ENCODE results near the gene GAS2. TPM values are rescaled to one million over a fixed set of nuclear protein-coding genes. Genes with fewer than 3 reads are reported as not detected.
A peak's percentile ranks its signal among the peaks of the same experiment; 100 is the strongest.

Gene GAS2
- total RNA-seq, 1 donor from 2014 or later = 2.1 TPM

DNA sequence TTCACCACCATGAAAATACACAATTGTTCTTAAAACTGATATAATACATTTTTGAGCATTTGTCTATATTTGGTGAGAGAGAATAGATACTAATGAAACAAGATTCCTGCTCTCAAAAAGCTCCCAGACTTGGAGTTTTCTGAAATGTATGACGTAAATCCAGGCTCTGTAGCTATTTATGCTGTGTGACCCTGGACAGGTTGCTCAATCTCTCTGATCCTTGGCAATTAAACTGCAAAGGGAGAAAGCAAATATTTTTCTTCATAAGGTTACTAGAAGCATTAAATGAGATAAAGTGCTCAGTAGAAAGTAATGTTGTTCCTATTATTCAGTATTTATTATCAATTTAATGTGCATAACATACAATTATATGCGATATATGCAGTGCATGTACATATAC is 120.6 kb downstream of the GAS2 start:
- no peak for DNase-seq (ENCODE audit: low read depth)

DNA sequence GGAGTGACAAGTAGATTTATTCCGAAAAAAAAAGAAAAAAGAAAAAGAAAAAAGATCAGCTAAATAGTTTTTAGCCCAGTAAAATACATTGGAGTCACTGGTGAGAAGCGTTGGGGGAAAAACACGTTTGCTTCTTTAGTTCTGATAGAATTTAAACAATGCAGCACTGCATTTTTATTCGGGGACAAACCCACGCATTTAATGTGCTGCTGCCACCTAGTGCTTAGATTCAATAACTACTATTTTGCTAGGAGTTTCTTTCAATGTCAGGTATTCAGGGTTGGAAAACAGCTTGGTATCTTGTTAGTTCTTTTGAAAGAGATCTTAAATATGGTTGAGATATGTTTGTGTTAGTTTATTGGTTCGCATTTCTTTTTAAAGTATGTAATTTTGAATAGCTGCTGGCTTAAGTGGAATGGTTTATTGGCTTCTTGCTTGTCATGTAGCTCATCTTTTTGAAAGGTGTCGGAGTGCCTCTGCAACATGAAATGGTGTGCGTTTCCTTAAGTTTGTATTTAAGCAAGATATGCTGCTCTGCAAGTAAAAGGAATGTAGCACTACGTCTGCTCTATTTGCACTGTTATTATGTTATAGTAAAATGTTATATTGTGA is 121.2 kb downstream of the GAS2 start:
- DNase-seq (ENCODE audit: low read depth) = peak; percentile 56

DNA sequence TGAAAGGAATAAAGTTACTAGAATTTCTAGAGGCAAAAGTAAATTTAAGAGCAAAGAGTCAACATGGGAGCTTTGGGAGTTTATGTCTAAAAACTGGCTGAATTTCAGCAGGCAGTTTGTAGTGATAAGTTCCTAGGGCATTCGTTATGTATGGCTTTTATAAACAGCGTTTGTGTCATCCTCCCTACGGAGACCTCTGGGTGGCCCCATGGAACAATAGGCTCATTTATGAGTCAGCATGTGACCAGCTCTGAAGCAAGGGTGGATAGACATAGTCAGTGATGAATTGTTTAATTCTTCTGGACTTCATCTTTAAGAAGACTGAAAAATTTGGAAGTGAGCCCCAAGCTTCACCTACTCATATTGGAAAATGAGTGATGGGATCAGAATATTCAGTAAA is 126.1 kb downstream of the GAS2 start:
- DNase-seq (ENCODE audit: low read depth) = peak; percentile 7

DNA sequence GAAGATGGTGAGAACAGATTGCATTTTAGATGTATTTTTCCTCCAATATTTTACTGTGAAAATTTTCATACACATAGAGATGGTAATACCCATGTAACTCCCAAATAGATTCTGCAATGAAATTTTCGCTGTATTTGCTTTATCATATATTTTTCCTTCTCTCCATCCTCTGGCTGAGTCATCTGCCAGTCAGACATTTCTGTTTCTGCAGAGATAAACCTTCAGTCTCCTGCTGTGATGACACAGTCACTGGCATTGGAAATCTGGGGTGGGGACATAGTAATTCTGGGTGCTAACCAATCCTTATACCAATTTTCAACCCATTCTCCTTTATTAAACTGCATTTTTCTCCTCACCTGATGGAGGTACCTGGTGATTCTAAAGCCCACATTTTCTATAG is 129.5 kb downstream of the GAS2 start:
- no peak for DNase-seq (ENCODE audit: low read depth)

DNA sequence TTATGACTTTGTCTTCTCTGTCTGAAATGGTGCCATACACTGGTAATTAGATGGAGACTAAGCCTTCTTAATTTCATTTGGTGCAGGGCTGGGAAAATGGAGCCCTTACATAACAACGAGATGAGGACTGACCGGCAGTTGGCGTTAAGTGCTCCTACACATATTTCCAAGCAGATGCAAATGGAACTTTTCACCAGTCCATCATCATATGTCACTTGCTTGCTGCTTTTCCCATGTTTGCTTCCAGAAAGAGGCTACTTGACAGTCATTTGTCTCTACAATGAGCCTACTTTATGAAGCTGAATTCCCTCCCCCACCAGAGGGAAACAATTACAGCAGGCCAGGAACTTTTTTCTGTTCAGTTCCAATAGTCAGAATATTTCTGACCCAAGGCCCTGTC is 130.6 kb downstream of the GAS2 start:
- no peak for DNase-seq (ENCODE audit: low read depth)

DNA sequence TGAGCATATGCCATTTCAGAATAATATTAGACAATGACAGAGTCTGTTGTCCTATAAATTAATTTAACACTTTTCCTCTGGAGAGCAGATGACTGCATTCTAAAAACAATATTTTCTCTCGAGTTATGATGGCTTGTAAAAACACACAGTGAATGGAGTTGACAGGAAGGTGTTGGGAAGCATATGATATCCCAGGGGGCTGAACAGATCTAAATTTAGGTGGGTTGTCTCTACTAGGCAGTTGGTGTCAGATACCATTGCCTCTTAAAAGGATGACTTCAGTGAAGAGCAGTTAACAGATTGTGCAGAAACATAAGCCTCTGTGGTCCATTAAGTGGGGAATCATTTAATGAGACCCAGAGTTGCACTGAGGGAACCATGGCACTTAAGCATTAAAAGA is 132.5 kb downstream of the GAS2 start:
- DNase-seq (ENCODE audit: low read depth) = no peak

DNA sequence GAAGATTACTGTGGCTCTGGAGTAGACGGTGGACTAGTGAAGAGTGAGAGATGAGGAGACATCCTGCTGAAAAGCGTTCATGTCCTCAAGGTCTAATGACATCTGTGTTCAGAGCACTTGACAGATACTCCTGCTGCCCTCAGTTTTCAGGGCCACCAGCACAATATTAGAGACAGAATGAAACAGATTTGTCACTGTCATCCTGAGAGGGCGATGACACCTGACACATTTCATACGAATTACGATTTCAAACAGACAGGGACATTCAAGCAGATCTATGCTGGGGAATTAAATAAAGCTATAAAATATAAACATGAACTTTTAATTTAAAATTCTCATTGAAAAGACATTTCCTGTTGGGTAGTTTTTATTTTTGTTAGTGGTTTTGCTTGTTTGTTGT is 134.1 kb downstream of the GAS2 start:
- no peak for DNase-seq (ENCODE audit: low read depth)

DNA sequence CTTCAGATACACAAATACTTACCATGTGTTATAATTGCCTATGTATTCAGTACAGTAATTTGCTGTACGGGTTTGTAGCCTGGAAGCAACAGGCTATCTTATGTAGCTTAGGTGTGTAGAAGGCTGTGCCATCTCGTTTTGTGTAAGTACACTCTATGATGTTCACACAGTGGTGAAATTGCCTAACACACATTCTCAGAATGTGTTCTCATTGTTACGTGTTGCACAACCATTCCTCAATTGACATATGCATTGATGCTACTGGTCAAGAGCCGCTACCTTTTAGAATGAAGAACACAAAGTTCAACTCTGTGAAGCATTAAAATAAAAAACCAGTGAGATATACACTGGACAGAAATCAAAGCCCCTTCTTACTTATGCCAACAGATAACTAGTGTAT is 136.4 kb downstream of the GAS2 start:
- no peak for DNase-seq (ENCODE audit: low read depth)

DNA sequence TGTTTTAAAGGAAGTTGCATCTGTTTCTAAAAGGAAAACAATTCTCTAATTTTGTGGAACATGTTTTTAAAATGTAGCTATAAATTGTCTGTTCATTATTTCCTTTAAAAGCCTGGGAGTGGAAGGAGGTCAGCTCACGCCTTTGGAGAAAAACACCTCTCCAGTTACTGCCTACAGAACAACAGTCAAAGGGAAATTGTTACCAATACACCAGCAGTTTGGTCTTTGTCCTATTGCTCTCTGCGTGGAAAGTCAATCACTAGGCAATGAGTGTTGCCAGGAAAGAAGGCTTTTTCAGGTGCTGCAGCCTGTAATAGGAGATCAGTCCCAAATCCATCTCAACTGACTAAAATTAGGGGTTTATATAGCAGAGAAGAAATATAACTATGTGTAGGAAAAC is 141.0 kb downstream of the GAS2 start:
- no peak for DNase-seq (ENCODE audit: low read depth)

DNA sequence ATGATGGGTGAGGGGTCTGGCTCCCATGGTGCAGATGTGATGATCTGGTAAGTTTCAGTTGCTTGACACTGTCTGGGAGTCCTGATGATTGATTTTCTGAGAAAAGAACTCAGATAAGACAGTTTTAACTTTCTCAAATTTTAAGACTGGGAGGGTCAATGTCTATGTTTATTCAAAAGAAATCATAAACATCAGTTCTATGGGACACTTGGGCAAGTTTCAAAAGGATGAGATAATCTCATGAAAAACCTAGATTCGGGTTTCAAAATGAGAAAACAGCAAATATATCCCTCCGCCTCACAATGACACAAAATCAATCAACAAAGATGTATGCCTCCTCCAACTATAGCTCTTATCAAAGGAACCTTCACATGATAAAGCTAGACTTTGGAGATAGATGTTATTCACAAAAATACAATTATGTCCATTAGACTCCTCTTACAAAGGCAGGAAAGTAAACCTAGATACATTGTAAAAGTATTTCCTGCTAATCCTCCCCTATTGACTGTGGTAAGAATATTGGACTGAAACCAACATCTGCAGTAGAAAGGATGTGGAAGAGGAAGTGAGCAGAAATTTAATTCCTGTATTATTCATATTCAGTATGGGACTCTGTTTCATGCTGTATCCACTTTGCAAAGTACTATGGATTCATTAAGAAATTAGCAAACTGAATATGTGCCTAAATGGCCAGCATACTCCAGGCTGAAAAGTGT is 141.6 kb downstream of the GAS2 start:
- no peak for DNase-seq (ENCODE audit: low read depth)

DNA sequence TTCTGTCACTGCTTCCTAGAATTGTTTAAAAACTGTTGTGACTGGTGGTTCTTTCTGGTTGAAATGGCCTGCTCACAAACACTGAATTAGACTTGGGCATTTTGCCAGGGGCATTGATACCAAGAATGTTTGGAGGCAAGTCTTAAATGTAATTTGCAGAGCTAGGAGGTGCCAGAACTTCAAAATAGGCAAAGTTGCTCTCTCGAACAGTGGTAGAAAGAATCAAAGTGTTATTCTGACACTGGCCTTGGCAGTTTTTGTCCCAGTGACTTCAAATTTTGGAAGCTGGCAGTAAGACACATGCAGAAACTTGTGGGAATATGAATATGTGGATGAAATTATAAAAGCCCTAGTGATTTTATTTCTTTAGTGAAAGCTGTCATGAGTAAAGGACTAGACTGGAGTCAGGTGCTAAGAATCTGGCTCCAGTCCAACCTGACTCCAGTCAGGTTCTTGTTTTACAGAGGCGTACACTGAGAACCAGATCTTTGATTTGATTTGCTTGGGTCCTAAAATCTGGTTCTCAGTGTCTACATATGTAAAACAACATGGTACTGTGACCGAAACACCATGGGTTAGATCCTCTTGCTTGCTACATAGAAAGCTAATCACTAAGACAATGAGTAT is 142.3 kb downstream of the GAS2 start:
- DNase-seq (ENCODE audit: low read depth) = no peak

DNA sequence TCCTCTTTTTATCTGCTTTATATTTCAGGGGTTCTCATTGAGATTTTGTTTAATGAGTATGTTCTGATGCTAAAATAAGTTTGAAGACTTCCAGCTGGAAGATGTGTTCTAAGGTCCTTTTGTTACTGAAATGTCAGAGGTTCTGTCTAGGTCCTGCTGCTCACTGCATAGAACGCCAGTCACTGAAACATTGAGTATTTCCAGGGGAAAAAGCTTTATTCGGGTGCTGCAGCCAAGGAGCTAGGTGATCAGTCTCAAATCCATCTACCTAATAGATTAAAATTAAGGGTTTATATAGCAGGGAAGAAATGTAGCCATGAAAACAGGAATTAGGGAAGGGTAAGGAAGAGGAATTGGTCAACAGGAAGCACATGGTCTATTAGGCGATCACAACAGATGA is 143.5 kb downstream of the GAS2 start:
- no peak for DNase-seq (ENCODE audit: low read depth)

DNA sequence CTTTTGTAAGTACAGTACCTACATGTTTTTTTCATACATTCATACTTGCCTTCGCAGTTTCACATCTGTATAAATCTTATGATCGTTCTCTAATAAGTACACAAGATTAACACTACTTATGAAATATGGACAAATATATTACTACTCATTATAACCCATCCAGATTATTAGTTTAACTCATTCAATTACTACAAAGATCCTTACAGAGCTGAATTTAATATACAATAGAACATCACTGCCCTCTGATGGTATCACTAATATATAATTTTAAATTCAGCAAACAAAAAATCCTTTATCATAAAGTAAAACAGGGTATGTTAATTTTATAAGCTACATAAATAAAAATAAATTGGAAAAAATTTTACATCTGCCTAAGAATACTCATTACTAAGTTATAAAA is 155.8 kb downstream of the GAS2 start:
- no peak for DNase-seq (ENCODE audit: low read depth)

DNA sequence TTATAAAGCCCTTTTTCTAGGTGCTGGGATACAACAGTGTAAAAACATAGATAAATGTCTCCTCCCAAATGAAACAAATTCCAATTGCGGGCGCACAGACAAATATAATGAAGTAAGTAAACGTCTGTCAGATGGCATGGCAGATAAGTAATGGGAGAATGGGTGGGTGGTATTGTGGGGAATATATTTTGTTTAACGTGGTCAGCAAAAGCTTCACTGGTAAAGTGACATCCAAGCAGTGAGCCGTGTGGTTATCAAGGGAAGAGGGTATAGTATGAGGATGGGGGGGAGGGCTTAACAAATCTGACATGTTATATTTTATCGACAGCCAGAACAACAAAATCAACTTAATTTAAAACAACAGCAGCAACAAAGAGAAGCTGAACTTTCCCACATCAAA is 162.0 kb downstream of the GAS2 start:
- no peak for DNase-seq (ENCODE audit: low read depth)

DNA sequence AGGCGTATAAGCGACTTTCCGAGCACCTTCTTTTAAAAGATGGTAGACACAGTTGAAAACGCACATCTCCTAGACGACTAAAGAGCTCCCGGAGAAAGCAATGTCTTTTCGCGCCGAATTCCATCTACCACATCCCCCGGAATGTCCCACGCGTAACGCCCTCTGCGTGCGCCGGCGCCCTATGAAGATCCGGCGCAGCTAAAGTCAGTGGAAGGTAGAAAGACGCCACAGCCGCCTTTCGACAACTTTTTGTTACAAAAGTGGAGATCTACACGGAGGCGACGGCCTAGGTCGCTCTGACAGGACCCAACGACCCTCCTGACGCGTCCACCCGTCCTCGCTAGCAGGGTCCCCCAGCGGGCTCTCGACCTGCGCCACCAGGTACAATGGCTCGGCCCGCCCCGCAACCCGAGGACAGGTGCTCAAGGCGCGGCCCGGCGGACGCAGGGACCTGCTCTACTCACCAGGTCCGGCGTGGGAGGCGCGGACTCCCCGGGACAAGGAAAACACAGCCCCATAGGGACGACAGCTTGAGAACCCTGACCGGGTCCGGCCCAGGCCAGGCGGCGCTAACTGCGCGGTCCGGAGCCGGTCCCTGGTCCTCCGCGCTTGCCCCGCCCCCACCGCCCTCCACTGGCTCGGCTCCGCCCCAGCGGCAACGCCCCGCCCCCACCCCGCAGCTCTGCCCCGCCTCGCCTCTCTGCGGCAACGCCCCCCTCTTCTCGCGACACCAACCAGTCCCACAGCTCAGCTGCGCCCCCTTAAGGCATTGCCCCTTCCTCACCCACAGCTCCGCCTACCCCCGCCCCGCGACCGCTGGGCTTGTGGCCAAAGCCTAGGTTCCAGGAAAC is 163.0 kb downstream of the GAS2 start, which contains the start of gene SVIP:
Gene SVIP (minus strand): TSS at position 571 of the 851 bp plus-strand sequence. CDS start 53 bp downstream, at position 518.
- DNase-seq (ENCODE audit: low read depth) = peak; percentile 95

DNA sequence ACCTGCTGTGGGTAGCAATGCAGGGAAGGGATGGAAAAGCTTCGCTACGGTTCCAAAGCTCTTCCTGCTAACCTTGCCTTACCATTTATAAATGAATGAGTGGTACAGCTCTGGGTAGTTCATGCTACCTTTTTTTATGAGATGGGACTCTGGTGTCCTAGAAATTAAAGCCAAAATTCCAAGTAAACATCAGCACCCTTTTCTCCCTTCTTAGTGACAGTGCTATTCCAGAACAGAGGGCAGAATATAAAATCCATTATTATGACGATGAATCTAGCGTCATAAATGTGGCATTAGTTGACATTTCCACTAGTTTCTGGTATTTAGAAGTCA is 163.6 kb downstream of the GAS2 start:
- no peak for DNase-seq (ENCODE audit: low read depth)

DNA sequence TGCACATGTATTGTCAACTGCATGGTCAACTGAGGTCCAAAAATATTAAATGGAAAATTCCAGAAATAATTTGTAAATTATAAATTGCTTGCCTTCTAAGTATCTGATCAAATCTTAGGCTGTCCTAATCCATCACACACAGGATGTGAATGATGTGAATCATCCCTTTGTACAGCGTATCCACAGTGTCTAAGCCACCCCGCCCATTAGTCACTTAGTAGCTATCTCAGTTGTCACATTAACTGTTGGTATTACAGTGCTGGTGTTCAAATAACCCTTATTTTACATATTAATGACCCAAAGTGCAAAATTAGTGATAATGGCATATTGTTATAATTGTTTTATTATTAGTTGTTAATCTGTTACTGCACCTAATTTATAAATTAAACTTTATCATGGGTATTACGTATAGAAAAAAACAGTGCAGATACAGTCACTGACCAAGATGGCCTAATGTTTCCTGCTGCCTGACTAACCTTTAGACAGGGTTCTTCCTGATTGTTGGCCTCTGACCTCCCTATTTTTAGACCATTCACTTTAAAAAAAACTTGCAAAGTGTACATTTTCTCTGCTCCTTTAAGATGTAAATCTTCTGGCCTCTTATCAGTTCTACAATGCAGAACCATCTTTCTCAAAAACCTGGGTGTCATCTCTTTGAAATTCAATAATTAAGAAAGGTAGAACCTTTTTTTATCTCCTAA is 166.1 kb downstream of the GAS2 start:
- peak; percentile 11 for DNase-seq (ENCODE audit: low read depth)

DNA sequence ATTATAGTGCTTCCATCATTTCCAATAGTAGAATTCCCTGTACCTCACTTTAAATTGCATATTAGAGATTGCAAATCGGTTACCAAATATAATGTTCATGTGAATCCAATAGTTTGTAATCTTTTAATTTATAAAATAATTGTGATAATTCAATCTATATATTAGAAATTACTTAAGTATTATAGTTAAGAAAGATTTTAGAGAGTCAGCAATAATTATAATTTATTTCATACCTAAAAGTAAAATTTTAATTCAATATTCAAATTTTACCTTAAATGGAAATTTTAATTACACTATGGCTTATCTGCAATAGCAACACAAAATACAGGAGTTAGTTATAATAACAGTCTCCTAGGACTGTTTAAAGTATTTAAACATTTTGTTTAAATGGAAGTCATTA is 180.3 kb downstream of the GAS2 start:
- no peak for DNase-seq (ENCODE audit: low read depth)

DNA sequence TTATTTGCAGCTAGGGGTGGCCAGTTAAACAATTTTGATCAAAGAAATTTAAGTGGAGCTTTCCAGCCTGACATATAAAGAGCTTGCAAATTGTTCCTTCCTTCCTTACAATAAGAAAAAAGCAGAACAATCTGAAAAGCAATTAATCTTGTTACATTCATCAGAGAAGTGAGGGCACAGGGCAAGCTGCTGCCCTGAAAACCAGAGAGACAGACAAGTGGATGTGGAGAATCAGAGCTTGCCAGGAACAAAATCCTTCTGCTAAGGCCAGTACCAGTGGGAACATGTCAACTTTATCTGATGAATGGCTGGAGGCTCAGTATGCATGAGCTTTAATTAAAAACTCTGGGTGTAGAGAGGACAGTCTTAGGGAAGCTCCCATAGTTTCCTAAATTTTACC is 185.1 kb downstream of the GAS2 start:
- no peak for DNase-seq (ENCODE audit: low read depth)

DNA sequence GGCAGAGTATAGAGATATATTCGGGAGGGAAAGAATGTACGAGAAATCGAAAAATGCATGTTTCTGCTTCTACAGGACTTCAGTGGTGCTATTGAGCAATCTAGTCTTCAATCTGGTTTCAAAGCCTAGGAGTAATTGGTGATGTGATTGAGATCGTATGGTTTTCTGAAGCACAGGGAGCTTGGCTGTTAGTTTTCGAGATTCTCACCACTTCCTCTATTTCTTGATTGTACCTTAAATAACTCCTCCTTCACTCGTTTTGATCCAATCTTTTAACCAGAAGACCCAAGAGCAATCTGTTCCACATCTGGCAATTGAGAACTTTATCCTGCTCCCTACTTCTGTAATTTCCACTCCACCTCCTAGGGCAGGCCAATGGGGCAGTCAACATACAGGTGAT is 193.3 kb downstream of the GAS2 start:
- DNase-seq (ENCODE audit: low read depth) = no peak

DNA sequence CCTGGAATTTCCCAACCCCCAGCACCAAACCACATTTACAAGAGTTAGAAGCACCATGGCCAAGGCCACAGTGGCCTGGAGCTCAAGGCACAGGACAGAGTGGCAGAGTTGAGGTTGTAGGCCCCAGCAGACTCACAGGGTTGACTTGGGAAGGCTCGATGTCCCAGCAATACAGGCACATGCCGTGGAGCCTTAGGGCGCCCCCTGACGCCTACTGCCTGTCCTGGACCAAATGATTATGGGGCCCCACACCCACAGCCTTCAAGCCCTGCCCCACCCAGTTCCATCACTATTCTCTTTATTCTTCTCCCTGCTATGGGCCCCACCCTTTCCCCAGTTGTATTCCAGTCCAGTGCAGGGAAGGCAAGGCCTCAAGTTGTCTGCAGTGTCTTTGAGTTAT is 193.8 kb downstream of the GAS2 start, which contains the start of gene CCDC179:
Gene CCDC179 (minus strand): TSS at position 234 of the 400 bp plus-strand sequence. CDS start 53 bp downstream, at position 181.
- no peak for DNase-seq (ENCODE audit: low read depth)
